Measurements from ENCODE around the gene AP3S2. TPM values are rescaled to one million over a fixed set of nuclear protein-coding genes. Genes with fewer than 3 reads are reported as not detected.

AP3S2 gene
- total and polyA plus RNA-seq, 10 donors = 5.4 to 54.9 (median 33.8) TPM

GRCh38 chr15:89785064-89785773 lies 108.6 kb downstream of the AP3S2 start:
- Histone ChIP-seq H3K27ac (no peak overlapping the region), H3K4me3 (no peak overlapping the region), H3K9me3 (peaks cover 0 to 17% (median 10%) of the 10 kb centered on the region in 8 donors), H3K4me1 (peaks cover 0 to 35% (median 17%) of the 10 kb centered on the region in 6 donors), H3K27me3 (replicated peaks in 1 of 7) (peaks cover 0 to 8% (median 0%) of the 10 kb centered on the region in 7 donors), H3K36me3 (peaks cover 0 to 49% (median 0%) of the 10 kb centered on the region in 6 donors)
- no peak for TF ChIP-seq POLR2A (IDR thresholded peaks at IDR 0.05)
- TF ChIP-seq, protein P1, sequence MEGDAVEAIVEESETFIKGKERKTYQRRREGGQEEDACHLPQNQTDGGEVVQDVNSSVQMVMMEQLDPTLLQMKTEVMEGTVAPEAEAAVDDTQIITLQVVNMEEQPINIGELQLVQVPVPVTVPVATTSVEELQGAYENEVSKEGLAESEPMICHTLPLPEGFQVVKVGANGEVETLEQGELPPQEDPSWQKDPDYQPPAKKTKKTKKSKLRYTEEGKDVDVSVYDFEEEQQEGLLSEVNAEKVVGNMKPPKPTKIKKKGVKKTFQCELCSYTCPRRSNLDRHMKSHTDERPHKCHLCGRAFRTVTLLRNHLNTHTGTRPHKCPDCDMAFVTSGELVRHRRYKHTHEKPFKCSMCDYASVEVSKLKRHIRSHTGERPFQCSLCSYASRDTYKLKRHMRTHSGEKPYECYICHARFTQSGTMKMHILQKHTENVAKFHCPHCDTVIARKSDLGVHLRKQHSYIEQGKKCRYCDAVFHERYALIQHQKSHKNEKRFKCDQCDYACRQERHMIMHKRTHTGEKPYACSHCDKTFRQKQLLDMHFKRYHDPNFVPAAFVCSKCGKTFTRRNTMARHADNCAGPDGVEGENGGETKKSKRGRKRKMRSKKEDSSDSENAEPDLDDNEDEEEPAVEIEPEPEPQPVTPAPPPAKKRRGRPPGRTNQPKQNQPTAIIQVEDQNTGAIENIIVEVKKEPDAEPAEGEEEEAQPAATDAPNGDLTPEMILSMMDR (IDR thresholded peaks at IDR 0.05 in 8 of 11, conservative IDR thresholded peaks at IDR 0.05 in 3 of 11) = no peak
- no peak for TF ChIP-seq POLR2AphosphoS5 (IDR thresholded peaks at IDR 0.05)
- WGBS, 5 donors = 77 to 86% (median 83%) methylated on average over 10 to 13 of the region's 13 CpGs
- peak; percentile 34 for DNase-seq
- intact Hi-C loops (cut with DNase I; ENCODE audit: low total_unique reads) = no loop called here

DNA sequence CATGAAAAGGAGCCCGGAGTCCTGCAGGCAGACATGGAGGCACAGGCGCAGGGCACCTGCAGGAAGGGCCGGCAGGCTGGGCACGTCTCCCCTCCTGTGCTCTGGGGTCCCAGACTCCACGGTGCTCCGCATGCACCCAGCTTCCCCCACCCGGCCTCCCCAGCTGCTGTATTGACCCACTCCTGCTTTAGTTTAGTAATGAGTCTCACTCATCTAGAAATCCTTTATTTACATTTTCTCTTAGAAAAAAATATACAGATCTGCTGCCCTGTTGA lies 109.2 kb downstream of the AP3S2 start:
- Histone ChIP-seq H3K36me3 (peaks cover 0 to 43% (median 0%) of the 10 kb centered on the region in 6 donors), H3K4me3 (no peak overlapping the region), H3K9me3 (peaks cover 0 to 17% (median 10%) of the 10 kb centered on the region in 8 donors), H3K27ac (no peak overlapping the region), H3K27me3 (replicated peaks in 1 of 7) (peaks cover 0 to 12% (median 0%) of the 10 kb centered on the region in 7 donors), H3K4me1 (peaks cover 0 to 36% (median 18%) of the 10 kb centered on the region in 6 donors)
- no peak for TF ChIP-seq POLR2A (IDR thresholded peaks at IDR 0.05)
- TF ChIP-seq, protein P1 (IDR thresholded peaks at IDR 0.05 in 8 of 11, conservative IDR thresholded peaks at IDR 0.05 in 3 of 11) = no peak
- WGBS, 5 donors = 80 to 96% (median 91%) methylated on average over 3 to 7 of the region's 7 CpGs
- DNase-seq = peak; percentile 30
- intact Hi-C loops (cut with DNase I; ENCODE audit: low total_unique reads) = no loop called here

DNA sequence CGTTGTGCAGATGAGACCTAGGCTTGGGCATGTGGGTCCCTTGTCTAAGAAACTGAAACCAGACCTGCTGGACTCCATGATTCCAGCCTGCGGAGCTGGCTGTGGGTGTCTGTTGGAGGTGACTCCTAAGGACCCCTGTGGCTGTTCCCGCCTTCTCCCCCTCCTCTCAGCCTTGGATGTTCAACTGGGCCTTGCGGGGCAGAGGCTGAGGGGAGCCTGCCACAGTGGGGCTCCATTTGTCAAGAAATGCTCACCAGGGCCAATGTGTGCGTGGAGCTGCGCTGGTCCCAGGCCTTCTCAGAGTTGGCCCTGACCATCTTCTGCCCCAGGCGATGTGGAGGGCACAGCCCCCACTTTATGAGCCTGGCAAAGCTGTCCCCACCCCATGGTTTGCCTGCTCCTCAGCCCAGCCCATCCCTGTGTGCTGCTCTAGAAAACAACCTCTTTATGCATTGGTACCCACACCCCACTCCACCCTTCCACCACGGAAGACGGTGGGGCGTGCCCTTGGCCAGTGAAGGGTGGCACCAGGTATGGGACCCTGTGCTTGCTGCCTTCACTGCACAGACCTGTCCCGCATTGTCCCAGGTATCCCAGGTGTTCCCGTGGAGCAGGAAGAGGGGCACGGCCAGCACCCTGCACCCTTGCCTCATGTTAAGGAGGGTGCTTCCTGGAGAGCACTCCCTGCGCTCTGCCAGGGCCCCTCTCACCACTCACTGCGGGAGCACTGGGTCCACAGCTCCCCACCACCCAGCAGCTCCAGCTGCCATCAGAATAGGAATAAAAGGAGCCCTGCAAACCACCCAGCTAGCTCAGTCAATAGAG lies 109.7 kb downstream of the AP3S2 start:
- H3K27ac ChIP-seq = no peak overlapping the region
- peaks cover 0 to 12% (median 0%) of the 10 kb centered on the region in 7 donors for H3K27me3 ChIP-seq (replicated peaks in 1 of 7)
- TF ChIP-seq, protein P1 (IDR thresholded peaks at IDR 0.05 in 8 of 11, conservative IDR thresholded peaks at IDR 0.05 in 3 of 11) = no peak
- TF ChIP-seq POLR2A (IDR thresholded peaks at IDR 0.05) (no peak), POLR2AphosphoS5 (IDR thresholded peaks at IDR 0.05) (no peak)
- 82 to 92% (median 90%) methylated on average over 13 to 15 of the region's 15 CpGs for WGBS, 5 donors
- H3K36me3 ChIP-seq = peaks cover 0 to 38% (median 0%) of the 10 kb centered on the region in 6 donors
- no peak overlapping the region for H3K4me3 ChIP-seq
- DNase-seq = peak; percentile 58
- H3K4me1 ChIP-seq = peaks cover 0 to 36% (median 18%) of the 10 kb centered on the region in 6 donors
- intact Hi-C loops (cut with DNase I; ENCODE audit: low total_unique reads) = no loop called here
- peaks cover 0 to 17% (median 10%) of the 10 kb centered on the region in 8 donors for H3K9me3 ChIP-seq

Data from spleen (tissue), 11 donors.